CD14-positive monocyte (primary cell): ENCODE data around the gene C11orf97. TPM values are rescaled to one million over a fixed set of nuclear protein-coding genes. Genes with fewer than 3 reads are reported as not detected.

Experiments used
- DNase-seq, 3 donors: peaks; one replicate each; pipeline ENCODE4 v3.0.0-alpha.2; 2011 to 2022
- H2AFZ ChIP-seq: 2 replicates; pipeline ENCODE4 v1.6.0; 2012; ENCODE audit warnings: mild to moderate bottlenecking, low read depth, low read length, inconsistent platforms; ENCODE audit not compliant: insufficient read depth, poor library complexity, severe bottlenecking
- H3K27ac ChIP-seq, 2 donors: 1 replicate in 1 of 2; 2 replicates in 1 of 2; pipeline ENCODE4 v1.5.1; 2012 to 2013; ENCODE audit warnings: low read length in 2 of 2, control low read depth in 1 of 2, inconsistent platforms in 1 of 2, low read depth in 1 of 2, mild to moderate bottlenecking in 1 of 2
- H3K27me3 ChIP-seq, 2 donors: one replicate each; pipeline versions ENCODE4 v1.6.0 to v1.6.1; 2011 to 2013; ENCODE audit warnings: low read length in 2 of 2; ENCODE audit not compliant: control insufficient read depth in 2 of 2, insufficient read depth in 2 of 2
- H3K36me3 ChIP-seq, 2 donors: replicated peaks in 1 of 2; 1 replicate in 1 of 2; 2 replicates in 1 of 2; pipeline versions ENCODE4 v1.5.1 to v1.6.1; 2012 to 2013; ENCODE audit warnings: low read length in 2 of 2, control low read depth in 1 of 2, inconsistent platforms in 1 of 2, mild to moderate bottlenecking in 1 of 2; ENCODE audit not compliant: insufficient read depth in 2 of 2, control insufficient read depth in 1 of 2
- H3K4me1 ChIP-seq, 2 donors: 1 replicate in 1 of 2; 2 replicates in 1 of 2; pipeline versions ENCODE4 v1.5.1 to v1.6.1; 2012 to 2013; ENCODE audit warnings: low read length in 2 of 2, control low read depth in 1 of 2, inconsistent platforms in 1 of 2, mild to moderate bottlenecking in 1 of 2, moderate library complexity in 1 of 2; ENCODE audit not compliant: insufficient read depth in 2 of 2, control insufficient read depth in 1 of 2
- H3K4me2 ChIP-seq: replicated peaks from 2 replicates; pipeline ENCODE3; 2012; ENCODE audit warnings: low read length, moderate library complexity, mild to moderate bottlenecking; ENCODE audit not compliant: poor library complexity, severe bottlenecking; ENCODE audit errors: extremely low read depth
- H3K4me3 ChIP-seq, 3 experiments: fragments of 200-600 bp in 1 of 3; sonication (generic) in 1 of 3; replicated peaks in 1 of 3; 1 replicate in 2 of 3; 2 replicates in 1 of 3; pipeline ENCODE4 v1.5.1; 2011 to 2013; ENCODE audit warnings: low read length in 3 of 3, mild to moderate bottlenecking in 3 of 3, control low read depth in 2 of 3, low read depth in 2 of 3, inconsistent platforms in 1 of 3, moderate library complexity in 1 of 3
- H3K79me2 ChIP-seq: 2 replicates; pipeline ENCODE4 v1.6.0; 2012; ENCODE audit warnings: mild to moderate bottlenecking, control low read depth, inconsistent platforms, low read length, moderate library complexity; ENCODE audit not compliant: insufficient read depth
- H3K9ac ChIP-seq: 2 replicates; pipeline ENCODE4 v1.6.0; 2017; ENCODE audit warnings: low read length, mild to moderate bottlenecking; ENCODE audit not compliant: insufficient read depth, poor library complexity, severe bottlenecking
- H3K9me3 ChIP-seq, 2 donors: replicated peaks in 1 of 2; 1 replicate in 1 of 2; 2 replicates in 1 of 2; pipeline versions ENCODE4 v1.5.1 to v1.6.1; 2012 to 2013; ENCODE audit warnings: low read length in 2 of 2, control low read depth in 1 of 2; ENCODE audit not compliant: control insufficient read depth in 1 of 2, insufficient read depth in 1 of 2
- H4K20me1 ChIP-seq: 2 replicates; pipeline ENCODE4 v1.6.0; 2012; ENCODE audit warnings: mild to moderate bottlenecking, low read length, control low read depth, moderate library complexity; ENCODE audit not compliant: insufficient read depth
- H3K27ac Mint-ChIP-seq, 7 donors: one replicate each; pipeline ENCODE4 v1.8.0; 2020; ENCODE audit warnings: mild to moderate bottlenecking in 7 of 7, mixed read lengths in 7 of 7, moderate library complexity in 6 of 7, inconsistent platforms in 2 of 7
- H3K27me3 Mint-ChIP-seq, 3 donors: one replicate each; pipeline ENCODE4 v1.8.0; 2021 to 2022; ENCODE audit warnings: low read depth in 3 of 3, mild to moderate bottlenecking in 3 of 3, mixed read lengths in 3 of 3, moderate library complexity in 3 of 3, inconsistent platforms in 1 of 3
- H3K36me3 Mint-ChIP-seq, 2 donors: one replicate each; pipeline ENCODE4 v1.8.0; 2020; ENCODE audit warnings: mixed read lengths in 2 of 2, inconsistent platforms in 1 of 2, mild to moderate bottlenecking in 1 of 2
- H3K4me1 Mint-ChIP-seq: one replicate; pipeline ENCODE4 v1.8.0; 2020; ENCODE audit warnings: mild to moderate bottlenecking, mixed read lengths
- H3K4me3 Mint-ChIP-seq, 2 donors: one replicate each; pipeline ENCODE4 v1.8.0; 2020; ENCODE audit warnings: mild to moderate bottlenecking in 2 of 2, mixed read lengths in 2 of 2, moderate library complexity in 1 of 2
- H3K9me3 Mint-ChIP-seq, 7 donors: one replicate each; pipeline ENCODE4 v1.8.0; 2020 to 2022; ENCODE audit warnings: mixed read lengths in 7 of 7, mild to moderate bottlenecking in 6 of 7, moderate library complexity in 6 of 7, inconsistent platforms in 2 of 7
- CTCF ChIP-seq: fragments of 200-600 bp; IDR thresholded peaks from one replicate; pipeline ENCODE4 v1.8.0; 2022; ENCODE audit warnings: antibody characterized with exemption, mild to moderate bottlenecking
- WGBS: methylation state at CpG from one replicate; pipeline ENCODE4 v1.1.5; 2013; ENCODE audit warnings: missing lambda C conversion rate; ENCODE audit not compliant: insufficient coverage; 5-methylcytosine and 5-hydroxymethylcytosine counted together
- intact Hi-C, 2 donors: fragments of 100-400 bp; cut with micrococcal nuclease; formaldehyde crosslinking; loops; one replicate each; pipeline versions ENCODE4 v1.15.0 to v1.15.1; 2023
- polyA plus RNA-seq, 3 donors: library from polyadenylated mRNA; depleted of rRNA in 1 of 3; unstranded in 2 of 3; stranded (reverse) in 1 of 3; fragments of 300-500 nt in 2 of 3; fragments of >200 nt in 1 of 3; fragmentation: Illumina TruSeq in 2 of 3; gene quantifications; 1 replicate in 2 of 3; 2 replicates in 1 of 3; pipeline ENCODE4 v1.2.3, GENCODE V29; 2012 to 2021

The C11orf97 gene
- polyA plus RNA-seq, 3 donors = not detected

GRCh38 chr11:94521684-94522083 lies 9.4 kb downstream of the C11orf97 start:
- peaks cover 17 to 23% of the 10 kb centered on the region in 2 donors for H3K4me1 ChIP-seq
- H3K4me2 ChIP-seq = no peak overlapping the region
- no peaks in the 10 kb centered on the region for H3K27me3 Mint-ChIP-seq
- no peaks in the 10 kb centered on the region for H3K36me3 ChIP-seq
- no peak overlapping the region for H3K4me3 ChIP-seq
- WGBS = 67% methylated on average over 4 of the region's 5 CpGs
- H3K9me3 ChIP-seq = no peaks in the 10 kb centered on the region
- no peaks in the 10 kb centered on the region for H3K27me3 ChIP-seq
- H3K27ac ChIP-seq = no peak overlapping the region
- H4K20me1 ChIP-seq = no peaks in the 10 kb centered on the region
- no peak overlapping the region for H3K27ac Mint-ChIP-seq
- H3K79me2 ChIP-seq = peaks cover 4% of the 10 kb centered on the region
- H3K36me3 Mint-ChIP-seq = no peaks in the 10 kb centered on the region
- H2AFZ ChIP-seq = no peak overlapping the region
- H3K9ac ChIP-seq = no peak overlapping the region
- no peaks in the 10 kb centered on the region for H3K9me3 Mint-ChIP-seq
- TF ChIP-seq CTCF = peak; percentile 61
- intact Hi-C loops = loop anchor here in 1 of 2 donors (5.0 kb wide), 1 partner anchor 76 kb away; no protein-coding TSS in a partner anchor
- H3K4me3 Mint-ChIP-seq = no peak overlapping the region
- peak; percentile 18 to 39 (median 30) for DNase-seq
- peaks cover 15% of the 10 kb centered on the region for H3K4me1 Mint-ChIP-seq

- no peaks in the 10 kb centered on the region for H3K9me3 ChIP-seq
- Mint-ChIP-seq H3K9me3 (no peaks in the 10 kb centered on the region), H3K27ac (no peak overlapping the region), H3K4me3 (no peak overlapping the region), H3K4me1 (peaks cover 23% of the 10 kb centered on the region), H3K36me3 (no peaks in the 10 kb centered on the region), H3K27me3 (no peaks in the 10 kb centered on the region)
- intact Hi-C loops = loop anchor here in 1 of 2 donors (5.0 kb wide), 1 partner anchor 73 kb away; no protein-coding TSS in a partner anchor
- H3K4me3 ChIP-seq = no peak overlapping the region
- no CpG with 5 or more reads among the region's 1 CpG for WGBS
- H3K36me3 ChIP-seq = no peaks in the 10 kb centered on the region
- H3K4me2 ChIP-seq = no peak overlapping the region
- H3K27ac ChIP-seq = no peak overlapping the region
- no peaks in the 10 kb centered on the region for H4K20me1 ChIP-seq
- no peak overlapping the region for H3K9ac ChIP-seq
- H3K79me2 ChIP-seq = peaks cover 8% of the 10 kb centered on the region
- H3K4me1 ChIP-seq = peaks cover 24 to 30% of the 10 kb centered on the region in 2 donors
- no peak for TF ChIP-seq CTCF
- DNase-seq = no peak
- no peaks in the 10 kb centered on the region for H3K27me3 ChIP-seq
- H2AFZ ChIP-seq = no peak overlapping the region
Measured at GRCh38 chr11:94524341-94524740, 12.1 kb downstream of the C11orf97 start.
